Skin of body (tissue), 2 donors: Measurements from ENCODE around the gene ANLN. TPM values are rescaled to one million over a fixed set of nuclear protein-coding genes. Genes with fewer than 3 reads are reported as not detected.
A peak's percentile ranks its signal among the peaks of the same experiment; 100 is the strongest.
"Not testable (repeated sequence)": the region's sequence is repeated elsewhere in the genome, so short reads cannot be mapped to it uniquely, and the experiment has no call there.

ENCODE experiments used
- DNase-seq: peaks from one replicate; lab custom pipeline; 2025; lab: John Stamatoyannopoulos, UW
- total RNA-seq: library from RNA; depleted of rRNA; stranded (reverse); fragments of >200 nt; gene quantifications from one replicate; pipeline ENCODE4 v1.2.3, GENCODE V29; 2014

The ANLN gene
- total RNA-seq, result 25.6 TPM

GRCh38 chr7:36389371-36390198 lies at the start of gene ANLN:
Gene ANLN, plus strand, starts transcription at chr7:36389862. Its CDS starts 165 bp downstream, at chr7:36390027.
- peak; percentile 94 for DNase-seq

DNA sequence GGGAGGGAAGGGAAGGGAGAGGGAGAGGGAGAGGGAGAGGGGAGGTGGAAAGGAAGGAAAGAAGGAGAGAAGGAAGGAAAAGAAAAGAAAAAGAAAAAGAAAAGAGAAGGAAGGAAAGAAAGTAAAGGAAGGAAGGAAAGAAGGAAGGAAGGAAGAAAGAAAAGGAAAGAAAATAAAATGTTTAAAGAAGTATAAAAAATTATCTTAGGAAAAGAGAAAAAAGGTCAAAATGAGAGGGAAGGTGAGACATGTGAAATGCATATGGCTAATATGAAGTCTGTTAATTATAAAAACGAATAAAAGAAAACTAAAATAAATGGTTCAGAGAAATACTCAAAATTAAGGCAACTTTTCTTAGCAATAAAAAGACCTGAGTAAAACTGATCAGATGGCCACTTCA lies 46.1 kb upstream of the ANLN start:
- DNase-seq, result no peak

GRCh38 chr7:36344622-36345021 lies 45.0 kb upstream of the ANLN start:
- DNase-seq, result no peak

DNA sequence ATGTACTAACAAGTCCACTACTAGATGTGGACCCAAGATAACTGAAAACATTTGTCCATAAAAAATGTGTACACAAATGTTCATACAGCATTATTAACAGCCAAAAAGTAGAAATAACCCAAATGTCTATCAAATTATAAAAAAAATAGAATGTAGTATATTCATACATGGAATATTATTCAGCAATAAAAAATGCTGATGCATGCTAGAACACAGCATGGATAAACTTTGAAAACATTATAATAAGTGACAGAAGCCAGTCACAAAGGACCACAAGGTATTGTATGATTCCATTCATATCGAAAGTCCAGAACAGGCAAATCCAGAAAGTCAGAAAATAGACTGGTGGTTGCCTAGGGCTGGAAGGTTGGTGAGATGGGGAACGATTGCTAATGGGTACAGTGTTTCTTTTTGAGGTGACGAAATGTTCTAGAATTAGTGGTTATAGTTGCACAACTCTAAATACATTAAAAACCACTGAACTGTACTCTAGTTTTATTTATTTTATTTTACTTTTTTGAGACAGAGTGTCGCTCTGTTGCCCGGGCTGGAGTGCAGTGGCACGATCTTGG lies 43.3 kb upstream of the ANLN start:
- no peak for DNase-seq

DNA sequence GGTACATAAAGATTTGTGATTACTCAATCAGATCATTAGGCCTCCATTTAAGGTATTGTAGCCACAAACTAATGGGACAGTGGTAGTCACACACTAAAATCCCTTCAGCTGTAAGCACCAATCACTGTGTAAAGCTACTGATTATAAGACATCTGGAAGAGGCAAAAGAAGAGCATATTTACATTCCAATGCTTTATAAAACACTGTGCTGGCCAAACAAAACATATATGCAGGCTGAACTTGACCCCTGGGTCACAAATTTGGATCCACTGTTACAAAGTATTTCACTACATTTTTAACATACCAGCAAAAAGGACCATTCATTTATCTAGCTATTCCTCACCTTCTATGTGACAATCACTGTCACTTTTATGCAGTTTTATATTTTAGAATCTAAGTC lies 41.4 kb upstream of the ANLN start:
- DNase-seq, result no peak

GRCh38 chr7:36348771-36349170 lies 40.9 kb upstream of the ANLN start:
- no peak for DNase-seq

DNA sequence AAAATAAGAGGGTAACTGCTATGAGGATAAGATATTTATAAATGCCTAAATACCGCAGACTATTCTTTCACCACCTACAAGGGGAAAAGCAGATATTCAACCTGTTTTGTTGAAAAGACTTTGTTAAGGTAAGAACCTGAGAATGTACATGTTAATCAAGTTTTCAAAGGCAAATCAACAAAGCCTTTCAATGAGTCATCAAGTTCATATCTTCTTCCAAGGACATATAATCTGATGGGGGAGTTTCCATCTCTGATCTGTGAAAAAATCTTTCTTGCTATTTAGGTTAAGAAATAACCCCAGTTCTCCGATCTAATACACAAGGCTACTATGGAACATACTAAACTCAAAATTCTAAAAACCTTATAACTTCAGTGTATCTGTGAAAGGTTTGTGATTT lies 40.0 kb upstream of the ANLN start:
- no peak for DNase-seq

GRCh38 chr7:36355490-36355889 lies 34.2 kb upstream of the ANLN start:
- no peak for DNase-seq

- DNase-seq, result no peak
These were observed 32.6 kb upstream of the ANLN start for GRCh38 chr7:36357054-36357453.

DNA sequence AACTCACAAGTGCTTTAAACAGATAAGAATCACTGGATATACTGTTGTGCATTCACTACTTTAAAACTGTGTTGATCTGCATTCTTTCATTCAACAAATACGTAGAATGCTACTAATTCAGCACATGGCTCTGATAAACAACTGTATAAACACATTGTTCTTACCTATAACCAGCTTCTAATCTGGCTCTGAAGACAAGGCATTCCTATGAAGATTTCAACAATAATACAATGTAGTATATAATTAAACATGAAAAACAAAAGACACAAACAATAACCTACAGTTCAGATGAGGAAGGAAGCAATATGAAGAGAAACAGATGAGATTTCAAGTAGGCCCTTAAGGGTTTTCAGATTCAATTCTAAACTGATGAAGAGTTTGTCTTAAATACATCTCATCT lies 31.1 kb upstream of the ANLN start:
- no peak for DNase-seq

DNA sequence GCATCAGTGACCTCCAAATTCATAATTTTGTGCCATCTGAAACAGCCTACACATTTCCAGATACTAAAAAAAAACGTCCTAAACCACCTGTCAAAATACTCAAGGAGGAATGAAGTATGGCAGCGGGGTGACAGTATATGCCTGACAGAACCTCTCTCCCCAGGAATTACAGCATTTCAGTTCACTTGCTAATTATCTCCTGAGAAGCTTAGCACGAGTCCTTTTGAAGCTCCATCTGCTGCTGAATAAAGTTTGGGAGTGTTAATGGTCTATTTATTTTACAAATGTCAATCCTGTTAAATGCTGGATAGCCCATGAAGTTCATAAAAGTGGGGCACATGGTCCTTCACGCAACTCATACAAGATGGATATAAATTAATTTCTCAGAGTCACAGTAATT lies 29.4 kb upstream of the ANLN start:
- no peak for DNase-seq

DNA sequence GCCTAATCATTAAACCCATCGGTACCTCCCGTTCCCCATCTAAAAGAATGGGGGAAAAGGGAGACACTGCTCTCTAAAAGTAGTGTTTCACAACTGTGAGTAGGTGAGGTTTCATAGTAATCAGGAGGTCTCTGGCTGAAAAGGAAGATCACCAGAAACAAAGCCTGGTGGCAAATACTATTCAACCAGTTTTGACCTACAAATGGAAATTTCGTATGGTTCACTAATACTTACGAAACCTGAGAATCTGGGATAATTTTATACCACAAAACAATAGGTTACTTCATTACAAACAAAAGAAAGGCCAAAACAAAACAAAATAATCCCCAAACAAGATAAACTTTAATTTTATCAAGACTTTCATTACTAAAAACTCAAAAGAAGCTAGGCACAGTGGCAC lies 28.4 kb upstream of the ANLN start:
- DNase-seq, result no peak

DNA sequence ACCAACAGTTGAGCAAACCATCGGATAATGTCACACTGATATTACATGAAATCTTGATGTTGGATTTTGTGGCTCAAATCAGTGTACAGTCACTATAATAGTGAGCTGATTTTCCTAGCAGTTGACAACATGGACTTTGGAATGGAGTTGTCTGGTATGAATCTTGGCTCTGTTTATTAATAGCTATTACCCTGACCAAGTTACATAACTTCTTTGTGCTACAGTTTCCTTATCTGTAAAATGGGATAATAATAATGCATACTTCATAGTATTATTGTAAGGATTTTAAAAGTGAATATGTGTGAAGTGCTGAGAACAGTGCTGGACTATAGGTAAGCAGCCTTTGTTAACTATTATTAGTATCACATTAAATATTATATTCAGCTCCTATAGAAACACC lies 26.1 kb upstream of the ANLN start:
- DNase-seq, result no peak

- no peak for DNase-seq
These were observed 23.5 kb upstream of the ANLN start for GRCh38 chr7:36366005-36366717.

DNA sequence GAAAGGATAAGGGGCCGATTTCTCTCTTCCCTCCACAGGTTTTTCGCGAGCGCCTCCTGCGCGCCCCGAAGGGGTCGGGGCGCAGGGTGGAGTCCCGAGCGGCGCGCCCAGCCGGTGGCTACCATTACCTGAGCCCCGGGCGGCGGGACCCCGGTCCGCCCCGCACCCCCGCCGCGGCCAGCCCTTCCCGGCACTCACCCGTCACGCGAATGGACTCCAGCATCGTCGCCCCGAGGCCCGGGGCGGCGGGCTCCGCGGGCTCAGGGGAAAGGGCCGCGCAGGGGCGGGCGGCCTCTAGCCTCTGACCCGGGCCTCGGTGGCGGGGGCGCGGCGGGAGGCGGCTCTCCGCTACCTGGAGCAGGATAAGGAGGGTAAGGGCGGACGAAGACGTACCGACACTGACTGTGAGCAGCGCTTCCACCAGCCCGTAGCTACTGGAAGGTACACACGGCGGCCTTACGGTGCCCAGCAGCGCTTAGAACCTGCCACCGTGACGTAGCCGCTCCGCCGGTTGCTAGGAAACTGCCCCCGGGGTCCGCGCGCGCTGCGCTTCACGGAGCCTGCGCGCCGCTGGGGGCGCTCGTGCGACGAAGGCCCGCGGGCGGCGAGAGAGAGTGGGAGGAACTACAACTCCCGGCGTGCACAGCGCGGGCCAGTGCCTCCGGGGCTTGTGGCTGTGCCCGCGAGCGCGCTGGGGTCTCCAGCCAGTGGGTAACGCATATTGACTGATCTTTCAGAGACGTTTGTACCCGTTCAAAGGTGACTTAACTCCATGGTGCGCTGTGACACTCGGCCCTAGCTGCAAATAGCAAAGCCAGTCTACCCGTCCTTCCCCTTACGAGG lies 22.7 kb upstream of the ANLN start:
- DNase-seq, result peak; percentile 63

- DNase-seq, result no peak
These were observed 22.0 kb upstream of the ANLN start for GRCh38 chr7:36367561-36368077.

- no peak for DNase-seq
These were observed 21.2 kb upstream of the ANLN start for GRCh38 chr7:36368496-36368895.

DNA sequence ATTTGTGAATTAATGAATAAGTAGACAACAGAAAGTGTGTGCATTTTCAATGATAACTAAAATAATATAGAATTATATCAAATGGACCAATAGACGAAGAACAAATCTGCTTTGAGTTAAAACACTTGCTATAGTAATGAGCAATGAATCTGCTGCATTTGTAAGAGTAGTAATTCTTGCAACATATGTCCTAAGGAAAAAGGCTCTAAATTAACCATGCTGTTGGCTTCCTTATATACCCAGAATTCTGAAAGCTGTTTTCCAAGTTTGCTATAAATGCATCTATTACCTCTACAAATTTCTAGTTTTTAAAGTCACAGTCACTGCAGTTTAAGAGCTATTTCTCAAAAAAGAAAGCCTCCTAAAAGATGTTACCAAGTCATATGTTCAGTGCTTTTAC lies 20.5 kb upstream of the ANLN start:
- no peak for DNase-seq

- no peak for DNase-seq
These were observed 19.6 kb upstream of the ANLN start for GRCh38 chr7:36370046-36370445.

DNA sequence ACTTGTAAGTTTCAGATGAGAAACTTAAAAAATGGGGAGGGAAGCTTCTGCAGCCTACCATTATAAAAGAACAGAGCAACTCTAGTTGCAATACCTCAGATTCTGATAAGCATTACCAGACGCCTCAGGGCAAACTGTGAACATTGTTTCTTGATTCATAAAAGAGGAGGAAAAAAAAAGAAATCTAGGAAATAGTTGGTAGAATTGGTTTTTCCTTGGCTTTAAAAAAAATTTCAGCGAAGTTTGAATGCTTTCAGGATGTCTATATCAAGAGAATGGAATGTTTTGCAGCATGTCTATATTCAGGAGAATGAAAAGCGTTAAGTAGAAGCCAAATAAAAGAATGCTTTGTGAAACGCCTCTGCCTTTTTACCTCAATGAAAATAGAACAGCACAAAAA lies 17.5 kb upstream of the ANLN start:
- DNase-seq, result no peak

DNA sequence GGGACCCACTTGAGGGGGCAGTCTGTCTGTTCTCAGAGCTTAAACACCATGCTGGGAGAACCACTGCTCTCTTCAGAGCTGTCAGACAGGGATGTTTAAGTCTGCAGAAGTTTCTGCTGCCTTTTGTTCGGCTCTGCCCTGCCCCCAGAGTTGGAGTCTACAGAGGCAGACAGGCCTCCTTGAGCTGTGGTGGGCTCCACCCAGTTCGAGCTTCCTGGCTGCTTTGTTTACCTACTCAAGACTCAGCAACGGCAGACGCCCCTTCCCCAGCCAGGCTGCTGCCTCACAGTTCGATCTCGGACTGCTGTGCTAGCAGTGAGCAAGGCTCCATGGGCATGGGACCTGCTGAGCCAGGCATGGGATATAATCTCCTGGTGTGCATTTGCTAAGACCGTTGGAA lies 11.1 kb upstream of the ANLN start:
- not testable (repeated sequence) for DNase-seq
